ENCODE data around the gene C6orf132. TPM values are rescaled to one million over a fixed set of nuclear protein-coding genes. Genes with fewer than 3 reads are reported as not detected.

C6orf132 gene
- total RNA-seq, 1 experiment from 2014 or later: 48.4 TPM

- no peak overlapping the region for H3K27ac ChIP-seq (ENCODE audit: insufficient read length, low read depth, low read length)
- no peak overlapping the region for H3K14ac ChIP-seq (ENCODE audit: insufficient read depth, low read length)
- H3K4me1 ChIP-seq (ENCODE audit: insufficient read depth, low read length): no peaks in the 10 kb centered on the region
- H3K9me3 ChIP-seq (ENCODE audit: control insufficient read depth, low read depth, low read length): no peaks in the 10 kb centered on the region
- no peak for DNase-seq
- no peak overlapping the region for H3K4me2 ChIP-seq (ENCODE audit: insufficient read depth, insufficient read length, low read length)
- no peaks in the 10 kb centered on the region for H4K20me1 ChIP-seq (ENCODE audit: control insufficient read depth, insufficient read depth, insufficient read length)
- no peaks in the 10 kb centered on the region for H3K79me1 ChIP-seq (ENCODE audit: insufficient read depth, low read depth, low read length, poor library complexity, severe bottlenecking)
- no peak overlapping the region for H4K8ac ChIP-seq (replicated peaks; ENCODE audit: insufficient read length, low read depth, low read length)
- no peak overlapping the region for H2BK12ac ChIP-seq (ENCODE audit: insufficient read length, low read depth, low read length)
- no CpG with 5 or more reads among the region's 7 CpGs for WGBS (ENCODE audit: extremely low coverage, insufficient read length, low lambda C conversion rate)
- no peak overlapping the region for H2AFZ ChIP-seq (ENCODE audit: low read length)
- no peaks in the 10 kb centered on the region for H3K79me2 ChIP-seq (ENCODE audit: insufficient read depth, low read length)
- Mint-ChIP-seq H3K27ac (no peak overlapping the region), H3K27me3 (ENCODE audit: low read depth) (no peaks in the 10 kb centered on the region), H3K36me3 (ENCODE audit: insufficient read depth in 1 of 3, low read depth in 3 of 3) (peaks cover 15 to 52% (median 38%) of the 10 kb centered on the region in 3 experiments), H3K4me3 (no peak overlapping the region), H3K4me1 (no peaks in the 10 kb centered on the region; a peak in 1 of 4 replicates), H3K9me3 (no peaks in the 10 kb centered on the region)
- H3K27me3 ChIP-seq (ENCODE audit: insufficient read depth, low read length): no peaks in the 10 kb centered on the region
- H2BK5ac ChIP-seq (ENCODE audit: insufficient read length, low read length): no peak overlapping the region
- no peak overlapping the region for H2AK5ac ChIP-seq (ENCODE audit: insufficient read length, low read length)
- H2BK15ac ChIP-seq (ENCODE audit: low read depth, low read length): no peak overlapping the region
- H4K91ac ChIP-seq (ENCODE audit: insufficient read length, low read depth, low read length): no peak overlapping the region
- H3K56ac ChIP-seq (ENCODE audit: insufficient read length, low read depth, low read length): no peak overlapping the region
- no peak overlapping the region for H2BK120ac ChIP-seq (ENCODE audit: low read depth, low read length, poor library complexity, severe bottlenecking)
- H4K5ac ChIP-seq (ENCODE audit: insufficient read length, low read depth, low read length): no peak overlapping the region
- H3K9ac ChIP-seq (ENCODE audit: extremely low read depth, insufficient read length, low read length): no peak overlapping the region
- H3K4ac ChIP-seq (ENCODE audit: low read depth, low read length): no peak overlapping the region
- no peak overlapping the region for H3K18ac ChIP-seq (ENCODE audit: insufficient read length, low read depth, low read length)
- H3K23ac ChIP-seq (ENCODE audit: insufficient read length, low read depth, low read length): no peak overlapping the region
- H3K23me2 ChIP-seq (ENCODE audit: insufficient read length, low read depth, low read length, poor library complexity, severe bottlenecking): no peaks in the 10 kb centered on the region
- no peak overlapping the region for H3T11ph ChIP-seq (ENCODE audit: low read length)
- no peak for TF ChIP-seq CTCF (conservative IDR thresholded peaks at IDR 0.05)
- H2BK20ac ChIP-seq (ENCODE audit: low read depth, low read length, poor library complexity, severe bottlenecking): no peak overlapping the region
These were observed 74.2 kb downstream of the C6orf132 start for GRCh38 chr6:42068173-42068572.
